Dermis blood vessel endothelial cell (primary cell): ENCODE measurements around the gene RPL32. TPM values are rescaled to one million over a fixed set of nuclear protein-coding genes. Genes with fewer than 3 reads are reported as not detected.
A peak's percentile ranks its signal among the peaks of the same experiment; 100 is the strongest.
"Not testable (repeated sequence)": the region's sequence is repeated elsewhere in the genome, so short reads cannot be mapped to it uniquely, and the experiment has no call there.

Experiments
- DNase-seq: peaks from one replicate; pipeline ENCODE4 v3.0.0; 2010
- total RNA-seq: library from RNA; depleted of rRNA; stranded (reverse); fragments of >200 nt; gene quantifications from 2 replicates; pipeline ENCODE4 v1.2.3, GENCODE V29; 2014

The RPL32 gene
- total RNA-seq, 1 donor from 2014 or later = 632 TPM

- DNase-seq = no peak
Observed at GRCh38 chr3:12808587-12808986, 32.8 kb downstream of the RPL32 start.

DNA sequence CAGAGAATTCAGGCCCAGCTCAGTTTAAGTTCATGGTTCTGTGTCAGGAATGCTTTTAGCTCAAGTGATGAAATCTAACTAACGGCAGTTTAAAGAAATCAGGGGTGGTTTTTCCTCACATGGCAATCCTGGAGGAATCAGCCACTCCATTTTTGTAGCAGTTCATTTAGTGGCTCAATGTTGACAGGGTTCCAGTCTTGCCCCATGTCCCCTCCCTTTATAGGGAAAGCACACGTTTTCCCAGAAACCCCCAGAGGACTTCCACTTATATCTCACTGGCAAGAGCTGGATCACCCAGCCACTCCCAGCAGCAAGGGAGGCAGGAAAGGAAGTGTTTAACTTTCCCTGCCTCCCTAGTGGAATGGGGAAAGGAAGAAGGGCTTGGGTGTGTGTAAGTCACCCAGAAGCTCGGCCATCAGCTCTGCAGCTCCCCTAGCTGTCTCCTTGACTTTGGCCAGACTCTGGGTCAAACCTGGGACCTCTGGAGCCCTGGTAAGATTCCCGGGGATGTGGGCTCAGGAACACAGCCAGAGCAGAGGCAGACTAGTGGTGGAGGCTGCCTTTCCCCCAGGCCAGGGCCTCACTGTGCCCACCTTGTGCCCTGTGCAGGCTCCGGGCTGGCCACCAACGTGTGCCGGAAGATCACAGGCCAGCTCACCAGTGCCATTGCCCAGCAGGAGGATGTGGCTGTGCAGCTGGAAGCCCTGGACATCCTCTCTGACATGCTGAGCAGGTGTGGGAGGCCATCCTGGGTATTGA is 33.6 kb downstream of the RPL32 start:
- no peak for DNase-seq

DNA sequence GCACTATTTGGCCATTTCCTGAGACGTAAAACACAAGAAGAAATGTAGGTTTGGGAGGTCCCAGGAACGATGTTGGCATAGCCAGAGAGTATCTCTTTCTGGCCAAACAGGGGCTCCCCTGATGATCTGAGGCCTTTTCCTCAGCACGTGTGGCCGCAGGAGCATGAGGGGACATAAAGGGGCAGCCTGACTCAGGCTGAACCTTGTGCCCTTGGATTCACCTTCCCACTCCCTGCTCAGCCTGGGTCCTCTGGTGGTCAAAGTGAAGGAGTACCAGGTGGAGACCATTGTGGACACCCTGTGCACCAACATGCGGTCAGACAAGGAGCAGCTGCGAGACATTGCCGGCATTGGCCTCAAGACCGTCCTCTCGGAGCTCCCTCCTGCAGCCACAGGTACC is 34.3 kb downstream of the RPL32 start:
- no peak for DNase-seq

DNA sequence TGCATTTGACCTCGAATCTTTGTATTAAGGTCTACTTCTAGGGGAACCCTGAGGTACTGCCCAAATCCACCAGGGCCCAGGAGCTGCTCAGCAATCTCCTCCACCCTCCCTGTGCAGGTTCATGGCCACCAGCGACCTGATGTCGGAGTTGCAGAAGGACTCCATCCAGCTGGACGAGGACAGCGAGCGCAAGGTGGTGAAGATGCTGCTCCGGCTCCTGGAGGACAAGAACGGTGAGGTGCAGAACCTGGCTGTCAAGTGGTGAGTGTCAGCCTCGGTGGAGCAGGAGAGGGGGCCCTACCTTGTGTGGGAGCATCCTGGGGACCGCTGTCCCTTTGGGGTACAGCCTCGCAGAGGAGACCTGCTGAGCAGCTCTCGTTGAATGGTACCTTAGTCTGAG is 38.0 kb downstream of the RPL32 start:
- DNase-seq = no peak

DNA sequence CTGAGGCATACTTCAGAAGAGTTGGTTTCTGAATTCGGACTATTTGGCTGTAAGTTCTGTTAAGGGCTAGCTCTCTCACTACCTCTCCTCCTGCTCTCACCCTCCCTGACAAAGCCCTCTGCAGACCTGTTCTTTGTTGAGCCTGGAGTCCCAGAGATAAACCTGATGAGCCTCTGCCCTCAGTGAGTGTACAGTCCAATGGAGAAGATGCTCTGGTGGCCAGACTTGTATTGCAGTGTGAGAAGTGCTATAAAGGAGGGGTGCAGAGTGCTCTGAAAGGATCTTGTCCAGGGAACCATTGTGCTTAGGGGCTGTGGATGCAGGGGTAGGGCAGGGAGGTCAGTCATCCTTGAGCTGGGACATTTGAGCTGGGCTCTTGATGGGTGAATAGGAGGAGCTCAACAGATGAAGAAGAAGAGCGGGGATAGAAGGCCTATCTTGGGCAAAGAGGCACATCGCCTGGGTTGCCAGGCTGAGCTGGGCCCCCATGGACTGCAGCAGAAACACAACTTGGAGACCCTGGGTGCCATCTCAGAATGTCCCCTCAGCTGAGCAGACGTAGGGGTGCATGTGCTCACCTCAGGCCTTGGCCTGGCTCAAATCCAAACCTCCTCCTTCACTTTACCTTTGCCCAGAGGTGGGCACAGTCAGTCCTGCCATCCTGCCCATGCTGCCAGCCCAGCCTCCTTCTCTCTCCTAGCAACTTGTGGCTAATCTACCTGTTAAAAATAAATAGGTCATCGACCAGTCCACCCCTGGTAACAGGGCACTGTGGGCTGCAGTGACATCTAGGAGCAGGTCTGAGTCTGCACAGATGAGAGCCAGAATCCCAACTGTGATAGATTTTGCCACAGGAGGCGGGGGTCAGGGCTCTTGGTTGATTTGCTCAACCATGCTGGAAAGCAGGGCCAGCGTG is 41.6 kb downstream of the RPL32 start:
- DNase-seq = no peak

- no peak for DNase-seq
Observed at GRCh38 chr3:12798559-12799179, 42.7 kb downstream of the RPL32 start.

DNA sequence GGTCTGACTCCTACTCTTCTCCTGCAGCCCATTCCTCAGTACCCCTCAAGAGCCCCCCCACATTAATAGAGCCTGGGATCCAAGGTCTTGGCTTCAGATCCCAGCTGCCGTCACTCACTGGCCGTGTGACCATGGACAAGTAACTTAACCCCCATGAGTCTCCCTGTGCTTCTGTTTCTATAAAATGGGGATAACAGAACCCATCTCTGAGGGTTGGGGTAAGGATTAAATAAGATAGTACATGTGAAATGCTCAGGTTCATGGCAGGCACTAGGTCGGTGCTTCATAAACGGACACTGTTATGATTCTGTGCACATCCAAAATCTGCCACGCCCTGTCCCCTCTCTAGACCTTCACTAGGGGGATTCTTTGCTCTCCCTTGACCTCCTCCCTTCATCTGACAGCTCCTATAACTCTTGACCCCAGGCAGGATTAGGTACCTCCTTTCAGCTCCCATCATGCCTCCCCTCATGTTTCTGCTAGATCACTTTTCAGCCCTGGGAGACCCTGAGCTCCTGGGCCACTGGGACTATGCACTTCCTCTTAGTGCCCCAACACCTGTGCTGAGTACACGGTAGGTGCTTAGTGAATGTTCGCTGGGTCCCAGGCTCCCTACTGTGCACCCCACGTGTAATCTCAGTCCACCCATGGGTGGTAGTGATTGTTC is 43.3 kb downstream of the RPL32 start:
- DNase-seq = no peak

GRCh38 chr3:12797124-12797891 is 44.1 kb downstream of the RPL32 start:
- DNase-seq = no peak

GRCh38 chr3:12796171-12797123 is 44.9 kb downstream of the RPL32 start, which contains the start of gene CAND2:
CAND2 (plus strand) TSS chr3:12796680; CDS start chr3:12796721, 41 bp downstream.
- peak; percentile 61 for DNase-seq

GRCh38 chr3:12793701-12794100 is 47.7 kb downstream of the RPL32 start:
- DNase-seq = no peak

DNA sequence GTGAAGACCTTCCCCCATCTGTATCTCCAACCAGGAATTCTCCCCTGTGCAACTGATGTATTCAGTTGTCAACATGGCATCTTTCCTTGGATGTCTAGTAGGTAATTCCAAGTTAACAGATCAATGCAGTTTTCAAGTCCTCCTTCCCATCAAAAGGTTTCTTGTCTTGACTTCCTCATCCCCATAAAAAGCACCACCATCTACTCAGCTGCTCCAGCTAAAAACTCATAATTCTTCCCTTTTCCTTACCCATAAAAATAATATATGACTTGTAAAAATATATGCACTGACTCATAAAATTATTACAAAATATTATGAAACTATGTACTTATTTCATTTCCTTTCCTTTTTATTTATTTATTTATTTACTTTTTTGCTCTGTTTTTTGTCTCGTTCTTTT is 49.9 kb downstream of the RPL32 start:
- DNase-seq = no peak

GRCh38 chr3:12787967-12788690 is 53.2 kb downstream of the RPL32 start:
- not testable (repeated sequence) for DNase-seq

GRCh38 chr3:12787346-12787745 is 54.0 kb downstream of the RPL32 start:
- peak; percentile 74 for DNase-seq

DNA sequence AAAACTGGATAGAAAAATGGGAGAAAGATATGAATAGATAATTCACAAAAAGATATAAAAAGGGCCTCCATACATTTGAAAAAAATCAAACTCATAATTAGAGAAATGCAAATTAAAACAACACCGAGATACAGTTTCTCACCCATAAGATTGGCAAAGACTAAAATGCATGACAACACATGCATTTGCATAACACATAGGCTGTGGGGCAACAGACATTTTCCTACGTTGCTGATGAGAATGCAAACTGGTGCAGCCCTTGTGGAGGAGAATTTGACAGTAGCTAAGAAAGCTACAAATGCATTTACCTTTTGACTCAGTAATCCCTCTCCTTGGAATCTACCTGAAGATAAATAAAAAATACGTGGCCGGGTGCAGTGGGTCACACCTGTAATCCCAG is 56.3 kb downstream of the RPL32 start:
- no peak for DNase-seq

Other genes with a start within 250 kb of the RPL32 start
- gene RAF1, start 177.4 kb downstream of the RPL32 start, total RNA-seq = 69.1 and 96.3 TPM in 2 replicates
- not detected in 2 replicates for gene TMEM40, start 82.3 kb downstream of the RPL32 start, total RNA-seq
- 2.2 and 2.4 TPM in 2 replicates for gene CAND2, start 44.9 kb downstream of the RPL32 start, total RNA-seq
- gene IQSEC1, start 231.9 kb upstream of the RPL32 start, total RNA-seq = 63.1 and 83.7 TPM in 2 replicates